Putamen (tissue), 1 donor: Measurements from ENCODE around the gene JPH3.
"Not testable (repeated sequence)": the region's sequence is repeated elsewhere in the genome, so short reads cannot be mapped to it uniquely, and the experiment has no call there.

Experiments
- DNase-seq: peaks from one replicate; pipeline ENCODE4 v3.0.0-alpha.2; 2016; ENCODE audit warnings: low spot score

The JPH3 gene

GRCh38 chr16:87575027-87575804, 27.1 kb upstream of the JPH3 start:
- DNase-seq, result no peak

DNA sequence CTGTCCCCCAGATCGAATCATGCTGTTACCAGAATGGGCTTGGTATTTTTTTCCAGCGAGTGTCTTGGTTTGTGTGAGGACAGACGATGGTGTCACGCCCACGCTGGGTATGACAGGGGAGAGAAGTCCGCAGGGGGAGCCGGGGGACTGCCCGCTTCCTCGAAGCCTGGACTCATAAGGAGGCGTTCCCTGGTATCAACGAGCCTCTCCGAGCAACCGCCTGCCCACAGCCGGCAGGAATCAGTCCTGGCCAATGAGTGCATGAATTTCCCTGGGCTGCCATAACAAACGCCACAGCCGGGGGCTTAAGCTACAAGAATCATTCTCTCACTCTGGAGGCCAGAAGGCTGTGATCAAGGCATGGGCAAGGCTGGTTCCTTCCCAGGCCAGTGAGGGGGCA, 26.1 kb upstream of the JPH3 start:
- DNase-seq, result no peak

GRCh38 chr16:87578142-87578930, 24.0 kb upstream of the JPH3 start:
- DNase-seq, result not testable (repeated sequence)

DNA sequence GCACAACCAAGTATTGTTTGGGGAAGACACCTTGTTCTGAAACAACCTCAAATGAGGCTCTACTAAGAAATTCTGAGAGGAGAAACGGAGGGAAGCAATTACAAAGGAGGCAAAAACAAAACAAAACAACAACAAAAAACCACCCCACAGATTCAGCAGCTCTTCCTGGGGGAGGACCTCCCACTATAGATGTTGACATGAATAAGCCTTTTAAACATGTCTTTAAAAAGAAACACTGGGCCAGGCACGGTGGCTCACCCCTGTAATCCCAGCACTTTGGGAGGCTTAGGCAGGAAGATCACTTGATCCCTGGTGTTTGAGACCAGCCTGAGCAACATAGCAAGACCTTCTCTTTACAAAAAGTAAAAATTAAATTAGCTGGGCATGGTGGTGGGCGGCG, 22.6 kb upstream of the JPH3 start:
- DNase-seq, result no peak

- DNase-seq, result no peak
These were observed 21.4 kb upstream of the JPH3 start for GRCh38 chr16:87580855-87581261.

GRCh38 chr16:87581857-87582215, 20.5 kb upstream of the JPH3 start:
- no peak for DNase-seq

DNA sequence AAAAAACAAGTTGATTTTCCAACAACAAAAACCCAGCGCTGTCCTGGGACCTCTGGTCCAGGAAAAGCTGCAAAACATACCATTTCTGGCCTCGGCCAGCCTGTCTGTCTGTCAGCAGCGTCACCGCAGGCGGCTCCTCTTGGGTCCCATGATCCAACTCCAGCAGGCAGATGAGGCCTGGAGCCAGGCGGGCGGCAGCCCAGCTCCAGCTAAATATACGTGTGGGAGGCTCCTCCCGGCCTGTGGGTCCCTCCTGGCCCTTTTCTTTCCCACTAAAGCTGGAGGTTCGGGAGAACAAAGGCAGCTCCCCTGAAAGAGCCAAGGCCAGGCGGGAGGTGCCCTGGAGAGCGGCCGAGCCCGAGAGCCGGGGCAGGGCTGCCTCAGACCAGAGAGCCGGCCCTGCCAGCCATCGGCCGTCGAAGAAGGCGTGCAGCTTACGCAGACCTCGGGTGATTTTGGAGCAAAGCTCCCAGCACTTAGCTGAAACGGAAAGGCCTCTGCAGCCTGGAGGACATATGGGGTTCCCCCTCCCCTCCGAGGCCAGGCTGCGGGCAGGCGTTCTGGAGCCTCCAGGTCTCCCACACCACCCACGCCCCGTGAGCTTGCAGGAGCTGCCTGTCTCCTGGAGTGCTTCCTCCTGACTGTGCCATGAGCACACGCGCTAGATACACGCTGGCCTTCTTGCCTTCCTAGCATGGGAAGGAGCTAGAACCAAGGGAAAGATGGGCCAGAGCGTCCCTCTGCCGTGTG, 19.9 kb upstream of the JPH3 start:
- DNase-seq, result no peak

DNA sequence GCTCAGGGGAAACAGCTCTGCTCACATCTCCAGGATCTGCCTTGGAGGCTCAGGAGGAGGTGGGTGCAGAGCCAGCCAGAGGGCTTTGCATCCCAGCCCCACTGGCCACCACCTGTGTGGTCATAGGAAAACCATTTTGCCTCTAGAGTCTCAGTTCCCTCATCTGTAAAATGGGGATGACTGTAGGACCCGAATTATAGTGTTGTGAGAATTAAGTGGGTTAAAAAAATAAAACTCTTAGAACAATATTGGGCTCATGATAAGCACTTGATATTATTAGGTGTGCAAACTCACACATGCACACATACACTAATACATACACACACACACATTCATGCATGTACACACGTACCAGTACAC, 19.4 kb upstream of the JPH3 start:
- no peak for DNase-seq

DNA sequence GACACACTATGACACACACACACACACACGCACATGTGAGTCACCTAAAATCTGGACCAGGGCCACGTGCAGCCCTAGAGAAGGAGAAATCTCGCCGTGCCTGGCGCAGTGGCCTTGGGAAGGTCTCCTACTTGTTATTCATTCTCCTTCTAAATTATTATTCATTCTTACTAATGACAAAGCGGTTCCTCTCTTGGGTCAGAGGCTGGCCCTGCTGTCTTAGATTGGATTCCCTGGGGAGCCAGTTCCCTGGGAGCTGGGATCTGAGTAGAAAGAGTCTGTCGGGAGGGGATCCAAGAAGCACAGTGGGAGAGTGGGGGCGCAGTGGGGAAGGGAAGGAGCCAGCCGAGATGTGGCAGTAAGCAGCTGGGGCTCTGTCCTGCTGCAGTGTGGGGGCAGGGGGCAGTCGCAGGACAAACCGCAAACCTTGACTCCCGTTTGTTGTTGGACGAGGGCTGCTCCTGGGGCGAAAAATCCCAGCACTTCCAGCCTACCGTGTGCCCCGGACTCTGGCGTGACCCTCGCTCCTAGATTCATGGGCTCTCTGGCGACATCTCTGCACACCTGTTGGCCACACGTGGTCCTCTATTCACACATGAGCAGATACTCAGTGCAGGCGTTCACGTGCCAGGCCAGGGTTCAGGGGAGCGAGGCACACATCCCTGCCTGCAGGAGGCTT, 18.7 kb upstream of the JPH3 start:
- DNase-seq, result no peak

DNA sequence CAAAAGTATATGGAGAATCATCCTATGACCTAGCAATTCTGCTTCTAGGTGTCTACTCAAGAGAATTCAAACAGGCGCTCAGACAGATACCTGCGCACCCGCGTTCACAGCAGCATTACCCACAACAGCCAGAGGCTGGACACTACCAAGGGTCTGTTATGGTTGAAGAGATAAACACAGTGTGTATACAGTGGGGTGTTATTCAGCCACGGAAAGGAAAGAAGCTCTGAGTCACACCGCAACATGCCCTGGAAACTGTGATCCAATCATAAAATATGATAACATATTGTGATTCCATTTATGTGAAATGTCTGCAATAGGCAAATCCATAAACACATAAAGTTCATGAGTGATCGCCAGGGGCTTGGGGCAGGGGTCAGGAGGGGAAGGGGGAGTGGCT, 18.0 kb upstream of the JPH3 start:
- DNase-seq, result no peak

- no peak for DNase-seq
These were observed 17.3 kb upstream of the JPH3 start for GRCh38 chr16:87584975-87585374.

- no peak for DNase-seq
These were observed 16.7 kb upstream of the JPH3 start for GRCh38 chr16:87585442-87586200.

DNA sequence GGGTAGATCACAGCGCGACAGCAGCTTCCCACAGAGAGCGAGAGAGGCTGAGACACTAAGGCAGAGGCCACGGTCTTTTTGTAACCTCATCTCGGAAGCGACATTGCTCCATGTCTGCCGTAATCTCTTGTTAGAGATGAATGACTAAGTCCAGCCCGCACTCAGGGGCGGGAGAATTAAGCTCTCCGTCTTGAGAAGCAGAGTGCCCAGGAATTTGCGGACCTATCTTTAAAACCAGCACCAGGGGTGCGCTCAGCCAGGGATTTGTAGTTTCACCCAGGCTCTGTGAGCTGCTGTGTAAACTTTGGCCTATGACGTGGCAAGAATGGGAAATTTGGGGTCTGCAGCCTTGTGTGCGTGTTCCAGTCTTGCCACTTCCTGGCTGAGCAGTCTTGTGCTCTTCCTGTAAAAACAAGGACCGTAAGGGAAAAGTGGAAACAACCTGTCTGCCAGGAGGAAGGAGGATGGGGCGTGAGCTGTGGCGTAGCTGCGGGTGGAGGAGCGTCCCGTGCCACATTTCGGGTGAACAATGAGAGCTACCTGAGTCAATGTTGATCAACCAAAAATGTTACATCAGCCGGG, 16.0 kb upstream of the JPH3 start:
- no peak for DNase-seq

- no peak for DNase-seq
These were observed 14.7 kb upstream of the JPH3 start for GRCh38 chr16:87587636-87588035.

- no peak for DNase-seq
These were observed 10.1 kb upstream of the JPH3 start for GRCh38 chr16:87592018-87592712.

DNA sequence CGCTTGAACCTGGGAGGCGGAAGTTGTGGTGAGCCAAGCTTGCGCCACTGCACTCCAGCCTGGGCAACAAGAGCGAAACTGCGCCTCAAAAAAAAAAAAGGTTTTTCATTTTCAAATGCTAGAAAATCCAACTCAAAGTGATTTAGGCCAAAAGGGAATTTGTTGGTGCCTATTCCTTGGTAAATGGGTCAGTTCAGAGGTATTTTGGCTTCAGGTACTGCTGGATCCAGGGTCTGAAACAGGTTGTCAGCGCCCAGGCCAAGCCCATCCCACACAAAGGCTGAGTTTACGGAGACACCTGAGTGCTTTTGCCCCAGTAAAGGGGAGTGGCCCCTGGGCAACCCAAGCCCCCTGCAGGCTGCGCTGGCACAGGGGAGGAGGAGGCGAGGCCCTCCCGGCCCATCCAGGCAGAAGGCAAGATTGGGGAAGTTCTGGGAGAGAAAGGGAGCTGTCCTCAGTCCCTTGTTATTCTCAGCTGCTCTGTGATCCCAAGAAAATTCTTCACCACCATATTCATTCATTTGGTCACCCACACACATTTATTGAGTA, 8.5 kb upstream of the JPH3 start:
- DNase-seq, result no peak

DNA sequence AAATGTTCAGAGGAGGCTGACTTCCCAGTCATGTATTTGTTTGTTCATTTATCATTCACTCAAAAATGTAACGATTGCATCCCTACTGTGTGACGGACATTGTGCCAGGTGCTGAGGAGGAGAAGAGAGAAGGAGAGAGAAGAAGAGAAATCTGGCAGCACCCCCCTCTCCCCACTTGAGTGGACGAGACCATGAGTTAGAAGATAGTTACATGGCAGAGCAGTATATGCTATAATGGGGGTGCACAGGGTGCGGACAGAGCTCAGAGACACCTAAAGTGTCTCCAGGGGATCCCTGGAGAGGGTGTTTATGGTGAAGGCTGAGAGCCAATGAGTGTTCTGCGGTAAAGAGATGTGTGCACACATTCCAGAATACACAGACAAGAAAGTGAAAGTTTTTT, 6.6 kb upstream of the JPH3 start:
- DNase-seq, result no peak

GRCh38 chr16:87597324-87597830, 4.9 kb upstream of the JPH3 start:
- DNase-seq, result no peak

DNA sequence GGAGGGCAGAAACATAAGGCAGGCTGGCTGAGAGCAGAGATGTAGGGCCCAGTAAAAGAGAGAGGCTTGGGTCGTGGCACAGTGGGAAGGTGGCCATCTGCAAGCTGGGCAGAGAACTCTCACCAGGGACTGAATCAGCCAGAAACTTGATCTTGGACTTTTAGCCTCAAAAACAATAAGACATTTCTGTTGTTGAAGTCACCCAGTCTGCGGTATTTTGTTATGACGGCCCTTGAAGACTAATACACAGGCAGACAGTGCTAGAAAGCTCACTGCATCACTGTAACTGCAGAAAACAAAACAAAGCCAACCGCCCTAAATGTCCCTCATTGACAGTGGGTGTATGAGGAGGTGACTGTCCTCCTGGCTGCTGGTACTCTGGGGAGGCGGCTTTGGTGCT, 3.9 kb upstream of the JPH3 start:
- DNase-seq, result no peak

- no peak for DNase-seq
These were observed 2.1 kb upstream of the JPH3 start for GRCh38 chr16:87600246-87600645.
